Panc1 (cell line): Measurements from ENCODE around the gene LYPLA2. TPM values are rescaled to one million over a fixed set of nuclear protein-coding genes. Genes with fewer than 3 reads are reported as not detected.
"Not testable (repeated sequence)": the region's sequence is repeated elsewhere in the genome, so short reads cannot be mapped to it uniquely, and the experiment has no call there.

Source experiments
- ATAC-seq: fragments of 200-7000 bp; cut with Tn5 transposase; 2 replicates; pipeline ENCODE4 v1.9.1; 2020; ENCODE audit warnings: mild to moderate bottlenecking, moderate library complexity
- BruUV-seq: library from RNA; stranded (reverse); fragments of 400-500 nt; replicated peaks from 2 replicates; lab custom pipeline; 2021; lab: Mats Ljungman, UMichigan
- CTCF ChIA-PET: fragments of 300-600 bp; sonication (Branson Sonifier 250); formaldehyde crosslinking; loops from one replicate; lab custom pipeline; 2022; ENCODE audit warnings: antibody characterized with exemption; lab: Charles Lee
- POLR2A ChIA-PET: fragments of 300-600 bp; sonication (Branson Sonifier 250); formaldehyde crosslinking; loops from one replicate; lab custom pipeline; 2022; ENCODE audit warnings: antibody characterized with exemption; lab: Charles Lee
- DNase-seq: peaks from one replicate; pipeline ENCODE4 v3.0.0-alpha.2; 2010; ENCODE audit warnings: low read depth, low spot score
- H3K27ac ChIP-seq: 2 replicates; pipeline ENCODE4 v1.5.1; 2011; ENCODE audit warnings: mild to moderate bottlenecking, low read length, inconsistent platforms
- H3K27me3 ChIP-seq: fragments of 200-500 bp; sonication (Bioruptor generic); 2 replicates; pipeline ENCODE4 v1.6.0; 2014; ENCODE audit warnings: low read length, inconsistent platforms; ENCODE audit not compliant: control insufficient read depth, insufficient read depth
- H3K36me3 ChIP-seq: fragments of 200-500 bp; sonication (Bioruptor generic); 2 replicates; pipeline ENCODE4 v1.5.1; 2014; ENCODE audit warnings: inconsistent platforms, mild to moderate bottlenecking, low read length, moderate library complexity; ENCODE audit not compliant: control insufficient read depth, insufficient read depth
- H3K4me1 ChIP-seq: 2 replicates; pipeline ENCODE4 v1.5.1; 2011; ENCODE audit warnings: inconsistent platforms, mild to moderate bottlenecking, low read length, moderate library complexity; ENCODE audit not compliant: control insufficient read depth, insufficient read depth
- H3K4me3 ChIP-seq, 2 experiments: 2 replicates each; pipeline ENCODE4 v1.5.1; 2011 to 2012; ENCODE audit warnings: low read depth in 2 of 2, low read length in 2 of 2, mild to moderate bottlenecking in 2 of 2, inconsistent platforms in 1 of 2, moderate library complexity in 1 of 2
- H3K9me3 ChIP-seq: fragments of 200-500 bp; sonication (Bioruptor generic); 2 replicates; pipeline ENCODE4 v1.5.1; 2014; ENCODE audit warnings: low read depth, mild to moderate bottlenecking, inconsistent platforms, low read length, moderate library complexity; ENCODE audit not compliant: control insufficient read depth, insufficient read depth
- CTCF ChIP-seq: fragments of 450-650 bp; IDR thresholded peaks from 2 replicates; pipeline ENCODE4 v1.5.1; 2017; ENCODE audit warnings: mild to moderate bottlenecking
- POLR2AphosphoS5 ChIP-seq: IDR thresholded peaks from 2 replicates; pipeline ENCODE4 v1.6.1; 2012; ENCODE audit warnings: mild to moderate bottlenecking, low read depth, low read length, moderate library complexity
- REST ChIP-seq, 2 experiments: IDR thresholded peaks; 2 replicates each; pipeline ENCODE4 v1.6.1; 2011 to 2012; ENCODE audit warnings: low read depth in 2 of 2, control low read depth in 1 of 2, low read length in 1 of 2, mild to moderate bottlenecking in 1 of 2, moderate library complexity in 1 of 2; ENCODE audit not compliant: insufficient read depth in 1 of 2
- SIN3A ChIP-seq: IDR thresholded peaks from 2 replicates; pipeline ENCODE4 v1.6.1; 2012; ENCODE audit warnings: low read depth, mild to moderate bottlenecking, low read length, moderate library complexity, borderline replicate concordance; ENCODE audit not compliant: insufficient read depth
- TCF7L2 ChIP-seq: IDR thresholded peaks from 2 replicates; pipeline ENCODE4 v1.6.1; 2011; ENCODE audit warnings: mild to moderate bottlenecking, low read depth, low read length, inconsistent platforms
- in situ Hi-C: cut with HindIII; loops from 2 replicates; pipeline ENCODE4 v1.10.0; 2016; ENCODE audit warnings: low sequenced_read_pairs, low pct_unique_long_range_greater_than_20kb
- intact Hi-C: fragments of 100-400 bp; cut with micrococcal nuclease; formaldehyde crosslinking; loops from one replicate; pipeline ENCODE4 v1.10.0; 2022; ENCODE audit not compliant: unreplicated experiment
- total RNA-seq: library from RNA; stranded (reverse); gene quantifications from one replicate; pipeline ENCODE4 v1.2.1, GENCODE V29; 2021; ENCODE audit not compliant: unreplicated experiment

The LYPLA2 gene
- total RNA-seq, 1 experiment from 2014 or later, result 82.9 TPM

GRCh38 chr1:23793861-23794731, 3.2 kb downstream of the LYPLA2 start:
- no peak for DNase-seq
- CTCF ChIA-PET, result interaction anchor here (0.7 kb wide), 1 partner anchor 23 kb away, joined by 7 read pairs; no protein-coding TSS in a partner anchor

GRCh38 chr1:23794732-23795182, 3.8 kb downstream of the LYPLA2 start:
- POLR2A ChIA-PET, result interaction anchor here (0.6 to 2.1 kb wide), 2 partner anchors 16 to 161 kb away, joined by 5 to 12 read pairs; partner anchors contain the start of gene PITHD1
- H3K9me3 ChIP-seq, ATAC-seq, H3K4me3 ChIP-seq, intact Hi-C loops, H3K36me3 ChIP-seq, DNase-seq, H3K27me3 ChIP-seq, in situ Hi-C loops: not testable (repeated sequence)
- CTCF ChIA-PET, result interaction anchor here (0.7 kb wide), 1 partner anchor 24 kb away, joined by 7 read pairs; no protein-coding TSS in a partner anchor
- TSS peak; percentile 60 for BruUV-seq
- Histone ChIP-seq H3K27ac (peak overlapping the region; percentile 68; the same call in 1 of the 2 replicates), H3K4me1 (peaks cover 53% of the 10 kb centered on the region)

More at GRCh38 chr1:23793861-23794731, 3.2 kb downstream of the LYPLA2 start:
- Histone ChIP-seq H3K4me1 (peaks cover 52% of the 10 kb centered on the region), H3K36me3 (peaks cover 4% of the 10 kb centered on the region; the same call in 1 of the 2 replicates), H3K9me3 (no peaks in the 10 kb centered on the region), H3K27ac (peak overlapping the region; percentile 54), H3K4me3 (peak overlapping the region in 1 of 2 experiments; percentile 99; a peak in 1 of 4 replicates), H3K27me3 (no peaks in the 10 kb centered on the region)
- ATAC-seq, result no peak
- POLR2A ChIA-PET, result interaction anchor here (0.6 to 2.1 kb wide), 4 partner anchors 16 to 162 kb away, joined by 4 to 12 read pairs (median 6); partner anchors contain the start of gene PITHD1
- intact Hi-C loops (no loop called here), in situ Hi-C loops (no loop called here)
- BruUV-seq, result no TSS peak
- no peak for TF ChIP-seq POLR2AphosphoS5
- TF ChIP-seq CTCF, result no peak
- no peak for TF ChIP-seq SIN3A
- no peak for TF ChIP-seq TCF7L2
- TF ChIP-seq REST (IDR thresholded peaks at IDR 0.05; ENCODE audit: insufficient read depth in 1 of 2, low read depth in 2 of 2, low read length in 1 of 2), result no peak
